Umbilical cord (tissue), 1 donor: Measurements from ENCODE around the gene HPS1. TPM values are rescaled to one million over a fixed set of nuclear protein-coding genes. Genes with fewer than 3 reads are reported as not detected.

Experiments
- total RNA-seq: library from RNA; depleted of rRNA; stranded (reverse); fragments of >200 nt; gene quantifications from one replicate; pipeline ENCODE4 v1.2.3, GENCODE V29; 2014; ENCODE audit warnings: low replicate concordance; ENCODE audit not compliant: insufficient read depth

The HPS1 gene
- total RNA-seq, 1 donor from 2014 or later, result 12.8 TPM

Other genes with a start within 250 kb of the HPS1 start
- 20.2 TPM for gene LOXL4, start 178.7 kb downstream of the HPS1 start, total RNA-seq
- 13.5 TPM for gene PYROXD2, start 31.8 kb downstream of the HPS1 start, total RNA-seq